Activated CD4-positive, alpha-beta T cell treated with anti-CD3 and anti-CD28 coated beads, Interleukin-2, Interleukin-6, amounts not matched to agents 100 ng/mL and 50 ng/mL, durations not matched to agents 16 hours and 8 hours (primary cell): Measurements from ENCODE around the gene MYO3B.
A peak's percentile ranks its signal among the peaks of the same experiment; 100 is the strongest.
"Not testable (repeated sequence)": the region's sequence is repeated elsewhere in the genome, so short reads cannot be mapped to it uniquely, and the experiment has no call there.

Experiments
- DNase-seq: peaks from one replicate; pipeline ENCODE4 v3.0.0-alpha.2; 2020

MYO3B gene

DNA sequence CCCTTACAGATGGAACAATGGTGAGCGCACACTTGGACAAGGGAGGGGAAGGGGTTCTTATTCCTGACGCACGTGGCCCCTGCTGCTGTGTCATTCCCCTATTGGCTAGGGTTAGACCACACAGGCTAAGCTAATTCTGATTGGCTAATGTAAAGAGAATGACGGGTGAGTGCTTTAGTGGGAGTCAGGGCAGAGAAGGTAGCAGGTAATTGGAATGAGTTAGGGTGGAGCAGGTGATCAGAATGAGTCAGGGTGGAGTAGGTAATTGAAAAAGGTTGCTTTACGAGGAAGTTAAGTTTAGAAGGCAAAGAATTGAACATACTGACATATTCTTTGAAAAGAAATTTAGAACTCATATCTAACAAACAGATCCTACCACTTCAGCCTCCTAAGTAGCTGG lies 256.4 kb downstream of the MYO3B start:
- DNase-seq = not testable (repeated sequence)

GRCh38 chr2:170434900-170435621 lies 257.1 kb downstream of the MYO3B start:
- DNase-seq = peak; percentile 48

- DNase-seq = no peak
Observed at GRCh38 chr2:170436077-170436943, 258.4 kb downstream of the MYO3B start.

GRCh38 chr2:170446078-170446477 lies 268.1 kb downstream of the MYO3B start:
- DNase-seq = no peak

- DNase-seq = no peak
Observed at GRCh38 chr2:170449034-170449433, 271.1 kb downstream of the MYO3B start.

DNA sequence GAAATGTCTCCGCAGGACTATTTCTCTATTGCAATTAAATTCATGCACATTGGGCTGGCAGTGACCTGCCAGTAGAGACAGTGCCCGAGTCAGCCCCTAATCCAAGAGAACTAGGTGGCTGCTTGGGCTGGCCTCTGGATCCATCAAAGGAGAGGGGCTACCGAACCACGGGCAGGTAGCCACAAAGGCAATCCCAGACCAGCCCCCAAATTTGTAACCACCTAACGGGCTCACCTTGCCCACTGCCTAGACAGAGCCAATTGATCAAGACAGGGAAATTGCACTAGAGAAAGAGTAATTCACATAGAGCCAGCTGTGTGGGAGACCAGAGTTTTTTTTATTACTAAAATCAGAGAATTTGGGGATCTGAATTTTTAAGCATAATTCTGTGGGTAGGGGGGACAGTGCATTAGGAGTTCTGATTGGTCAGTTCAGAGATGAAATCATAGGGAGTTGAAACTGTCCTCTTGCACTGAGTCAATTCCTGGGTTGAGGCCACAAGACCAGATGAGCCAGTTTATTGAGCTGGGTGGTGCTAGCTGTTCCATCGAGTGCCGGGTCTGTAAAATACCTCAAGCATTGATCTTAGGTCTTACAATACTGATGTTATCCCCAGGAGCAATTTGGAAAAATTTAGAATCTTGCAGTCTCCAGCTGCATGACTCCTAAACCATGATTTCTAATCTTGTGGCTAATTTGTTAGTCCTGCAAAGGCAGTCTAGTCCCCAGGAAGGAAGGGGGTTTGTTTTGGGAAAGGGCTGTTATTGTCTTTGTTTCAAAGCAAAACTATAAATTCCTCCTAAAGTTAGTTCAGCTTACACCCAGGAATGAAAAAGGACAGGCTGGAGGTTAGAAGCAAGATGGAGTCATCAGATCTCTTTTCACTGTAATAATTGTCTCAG lies 276.8 kb downstream of the MYO3B start:
- DNase-seq = no peak

DNA sequence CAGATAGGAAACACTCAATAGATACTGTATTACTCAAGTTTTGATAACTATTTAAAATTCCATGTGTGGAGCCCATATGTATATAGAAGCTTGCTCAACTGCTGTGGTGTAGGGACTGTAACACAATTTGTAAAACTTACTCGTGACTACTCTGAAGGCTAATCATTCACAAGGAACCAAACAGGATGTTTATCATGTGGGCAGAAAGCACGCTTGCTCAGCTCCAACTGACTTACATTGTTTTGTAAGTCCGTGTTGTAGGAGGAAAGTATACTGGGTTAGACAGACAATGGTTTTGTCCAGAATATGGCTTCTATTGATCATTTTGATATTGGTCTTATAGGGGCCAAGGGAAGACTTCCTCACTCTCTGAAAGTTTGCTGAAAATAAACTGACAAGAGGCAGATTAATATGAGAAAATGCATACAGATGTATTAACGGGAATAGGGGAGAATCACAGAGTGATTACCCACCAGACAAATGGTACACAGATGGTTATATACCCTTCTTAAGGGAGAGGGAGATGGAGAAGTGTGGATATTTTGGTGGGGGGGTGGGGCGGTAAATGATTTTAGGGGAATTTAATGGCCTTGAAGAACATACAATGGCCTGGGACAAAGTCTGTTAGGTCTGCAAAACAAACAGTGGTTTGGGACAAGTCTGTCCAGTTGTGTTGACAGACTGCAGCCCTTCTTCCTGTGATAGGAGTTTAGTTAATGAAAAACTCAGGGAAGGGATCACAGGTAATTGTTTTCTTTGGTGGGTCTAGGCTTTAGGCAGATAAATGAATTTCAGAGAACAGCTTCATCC lies 277.9 kb downstream of the MYO3B start:
- DNase-seq = no peak

- DNase-seq = no peak
Observed at GRCh38 chr2:170456914-170457313, 279.0 kb downstream of the MYO3B start.

GRCh38 chr2:170457742-170458141 lies 279.8 kb downstream of the MYO3B start:
- DNase-seq = no peak

DNA sequence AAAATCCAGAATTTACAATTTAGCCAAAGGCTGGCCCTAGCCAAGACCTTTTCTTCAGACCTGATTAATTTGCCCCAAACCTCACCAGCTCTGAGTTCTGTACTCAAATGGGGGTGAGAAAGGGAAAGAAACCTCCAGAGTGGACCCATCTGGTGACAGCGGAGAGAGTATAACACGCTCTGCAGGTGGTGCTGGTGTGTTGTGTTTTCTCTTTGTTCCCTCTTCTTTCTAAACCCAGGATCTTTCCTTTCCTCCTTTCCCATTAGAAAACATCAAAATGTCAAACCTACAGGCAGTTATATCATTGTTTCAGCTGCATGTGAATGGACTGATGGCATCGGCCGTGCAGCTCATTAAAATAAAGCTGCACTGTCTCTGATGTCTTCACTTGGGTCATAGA lies 283.9 kb downstream of the MYO3B start:
- DNase-seq = no peak

DNA sequence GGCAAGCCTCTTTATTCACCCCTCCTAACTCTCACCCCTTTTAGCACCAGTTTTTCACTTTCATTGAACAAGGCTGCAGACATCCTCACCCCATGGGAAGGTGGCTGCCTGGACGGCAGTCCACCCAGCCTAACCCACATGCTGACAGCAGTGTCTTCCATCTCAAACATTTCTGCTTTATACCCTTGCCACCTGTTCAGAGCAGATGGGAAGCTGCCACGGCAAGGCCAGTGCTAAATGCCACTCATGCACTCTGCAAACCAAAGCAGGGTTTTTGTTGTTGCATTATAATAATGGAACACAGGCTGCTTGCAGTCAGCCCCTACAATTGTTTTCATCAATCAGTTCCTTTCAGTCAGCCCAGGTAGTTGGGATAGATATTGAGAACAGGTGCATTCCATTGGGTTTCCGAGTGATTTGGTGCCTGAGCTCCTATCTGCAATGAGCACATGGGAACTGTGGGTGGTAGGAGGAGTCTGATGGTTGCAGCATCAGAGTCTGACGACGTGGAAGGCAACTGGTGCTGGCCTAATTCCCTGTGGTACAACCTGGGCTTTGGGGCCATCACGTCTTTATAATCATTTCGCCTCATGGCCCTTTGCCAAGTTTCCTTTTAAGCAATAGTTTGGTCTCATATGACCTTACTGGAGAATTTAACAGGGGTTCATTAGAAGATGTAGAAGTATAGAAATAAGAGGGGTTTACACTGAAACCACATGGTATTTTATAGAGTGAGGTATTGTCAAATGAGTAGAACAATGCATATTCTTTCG lies 284.7 kb downstream of the MYO3B start:
- no peak for DNase-seq

- no peak for DNase-seq
Observed at GRCh38 chr2:170463206-170463537, 285.2 kb downstream of the MYO3B start.

DNA sequence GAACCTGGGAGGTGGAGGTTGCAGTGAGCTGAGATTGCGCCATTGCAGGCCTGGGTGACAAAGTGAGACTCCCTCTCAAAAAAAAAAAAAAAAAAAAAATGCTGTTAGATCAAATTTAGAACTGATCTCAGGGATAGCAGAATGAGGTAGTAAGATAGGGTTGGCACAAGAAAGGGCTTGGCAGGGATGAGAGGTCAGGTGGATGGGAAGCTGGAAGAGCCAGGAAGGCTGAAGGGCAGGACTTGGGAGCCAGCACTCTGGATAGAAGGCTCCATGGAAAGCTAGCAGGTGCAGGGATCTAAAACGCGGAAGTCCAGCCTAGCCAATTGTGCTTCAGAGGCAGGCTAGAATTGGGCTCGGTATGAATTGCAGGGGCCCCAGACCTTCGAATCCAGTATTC lies 286.3 kb downstream of the MYO3B start:
- DNase-seq = no peak

- no peak for DNase-seq
Observed at GRCh38 chr2:170465241-170465640, 287.3 kb downstream of the MYO3B start.

- DNase-seq = no peak
Observed at GRCh38 chr2:170466632-170467031, 288.7 kb downstream of the MYO3B start.

DNA sequence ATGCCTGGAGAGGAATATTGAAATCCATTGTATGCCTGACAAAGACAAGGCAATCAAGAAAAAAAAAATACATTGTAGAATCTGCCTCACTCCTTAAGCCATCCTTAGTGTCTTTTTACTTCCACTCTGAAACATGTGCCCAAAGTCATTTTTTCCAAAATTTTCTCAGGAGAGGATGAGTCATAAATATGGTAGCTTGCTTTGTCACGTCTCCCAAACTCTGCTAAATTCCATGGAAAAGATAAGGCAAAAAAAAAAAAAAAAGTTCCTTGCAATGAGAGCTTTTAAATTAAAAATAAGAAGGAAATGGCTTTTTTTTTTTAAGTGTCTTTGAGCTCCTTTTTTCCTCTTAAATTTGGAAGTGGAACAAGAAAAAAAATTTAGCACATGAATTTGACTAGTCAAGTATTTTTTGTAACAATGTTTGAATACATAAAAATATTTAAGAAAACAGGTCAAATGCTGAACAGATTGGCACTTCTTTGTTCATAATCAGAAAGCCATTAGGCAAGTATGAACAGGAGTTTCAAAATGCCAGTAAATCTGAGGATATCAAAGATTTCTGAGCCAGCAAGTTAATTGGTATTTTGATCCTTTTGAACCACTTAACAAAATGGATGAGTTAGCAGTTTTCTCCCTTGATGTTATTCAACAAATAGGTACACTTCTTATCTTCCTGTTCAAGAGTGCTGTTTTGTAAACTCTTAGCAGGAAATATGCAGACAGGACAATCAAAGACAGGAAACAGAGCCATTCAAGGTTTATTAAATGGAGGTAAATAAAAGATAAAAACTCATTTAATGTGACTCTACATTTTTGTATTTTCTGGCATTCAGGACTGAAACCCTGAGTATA lies 289.8 kb downstream of the MYO3B start:
- no peak for DNase-seq

DNA sequence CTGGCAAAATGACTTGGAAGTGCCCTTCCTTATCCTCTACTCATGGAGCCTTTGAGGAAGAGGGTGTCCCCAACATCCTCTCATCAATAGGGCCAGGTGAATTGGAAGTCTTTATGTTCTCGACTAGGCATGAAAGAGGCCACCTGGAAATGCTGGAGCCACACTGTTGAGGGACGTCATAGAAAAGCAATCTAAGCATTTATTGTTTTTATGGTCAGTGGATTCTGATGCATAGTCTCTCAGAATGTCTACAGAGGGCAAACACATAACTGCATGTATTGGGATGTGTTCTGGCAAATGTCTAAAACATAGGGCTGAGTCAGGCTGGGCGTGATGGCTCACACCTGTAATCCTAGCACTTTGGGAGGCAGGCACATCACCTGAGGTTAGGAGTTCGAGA lies 290.6 kb downstream of the MYO3B start:
- no peak for DNase-seq

GRCh38 chr2:170472498-170472897 lies 294.6 kb downstream of the MYO3B start:
- DNase-seq = not testable (repeated sequence)

DNA sequence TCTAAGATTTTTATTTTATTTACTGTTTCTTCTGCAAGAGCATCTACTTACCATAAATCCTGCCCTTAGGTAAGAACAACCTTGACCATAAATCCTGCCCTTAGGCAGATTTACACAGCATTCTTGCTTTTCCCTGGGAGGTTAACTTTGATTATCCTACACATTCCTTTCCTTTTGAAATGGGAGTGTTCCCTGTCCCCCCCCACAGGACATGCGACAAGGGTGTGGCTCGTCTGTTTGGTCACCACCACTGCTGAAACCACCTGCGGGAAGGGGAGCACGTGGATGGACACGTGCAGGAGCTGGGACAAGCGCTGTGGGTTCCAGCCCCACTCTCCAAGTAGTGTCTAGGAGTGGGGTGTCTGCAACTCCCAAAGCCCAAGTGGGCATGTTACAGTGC lies 297.9 kb downstream of the MYO3B start:
- DNase-seq = no peak

DNA sequence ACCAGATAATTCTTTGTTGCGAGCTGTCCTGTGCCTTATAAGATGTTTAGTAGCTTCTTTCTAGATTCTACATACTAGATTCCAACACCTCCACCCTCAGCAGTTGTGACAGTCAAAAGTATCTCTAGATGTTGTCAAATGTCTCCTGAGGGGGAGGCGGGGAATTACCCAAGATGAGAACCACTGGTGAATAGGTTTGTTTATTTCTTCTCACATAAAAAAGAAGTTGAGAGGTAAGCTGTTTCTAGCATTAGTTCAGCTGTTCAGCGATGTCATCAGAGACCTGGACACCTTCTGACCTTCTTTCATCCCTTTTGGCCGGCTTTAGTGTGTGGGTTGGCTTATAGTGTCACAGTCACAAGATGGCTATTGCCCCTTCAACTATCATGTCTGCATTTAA lies 299.7 kb downstream of the MYO3B start:
- no peak for DNase-seq

DNA sequence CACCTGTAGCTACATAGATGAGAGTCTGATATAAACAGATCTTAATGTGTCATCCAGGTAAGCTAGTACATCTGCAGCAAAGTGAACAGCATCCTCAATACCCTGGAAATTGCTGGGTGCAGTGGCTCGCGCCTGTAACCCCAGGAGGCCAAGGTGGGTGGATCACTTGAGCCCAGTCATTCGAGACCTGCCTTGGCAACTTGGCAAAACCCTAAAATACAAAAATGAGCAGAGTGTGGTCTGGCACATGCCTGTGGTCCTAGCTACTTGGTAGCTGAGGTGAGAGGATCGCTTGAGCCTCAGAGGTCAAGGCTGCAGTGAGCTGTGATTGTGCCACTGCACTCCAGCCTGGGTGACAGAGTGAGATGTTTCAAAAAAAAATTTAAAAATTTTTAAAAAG lies 303.3 kb downstream of the MYO3B start:
- DNase-seq = peak; percentile 48
